ENCODE data around the gene CCL22. TPM values are rescaled to one million over a fixed set of nuclear protein-coding genes. Genes with fewer than 3 reads are reported as not detected.

CCL22 gene
- total RNA-seq, 1 donor from 2014 or later = not detected

GRCh38 chr16:57386381-57386951, 27.9 kb downstream of the CCL22 start:
- Mint-ChIP-seq H3K36me3 (ENCODE audit: low read depth, unreplicated experiment) (no peaks in the 10 kb centered on the region), H3K27me3 (ENCODE audit: unreplicated experiment) (peaks cover 9% of the 10 kb centered on the region), H3K4me1 (ENCODE audit: unreplicated experiment) (peaks cover 3% of the 10 kb centered on the region), H3K4me3 (ENCODE audit: unreplicated experiment) (no peak overlapping the region), H3K27ac (ENCODE audit: unreplicated experiment) (no peak overlapping the region), H3K9me3 (ENCODE audit: unreplicated experiment) (no peaks in the 10 kb centered on the region)
- TF ChIP-seq CTCF (IDR thresholded peaks at IDR 0.05; ENCODE audit: unreplicated experiment) = no peak
- no peak for DNase-seq (ENCODE audit: low spot score)

GRCh38 chr16:57387598-57388354, 29.2 kb downstream of the CCL22 start:
- no peak for TF ChIP-seq CTCF (IDR thresholded peaks at IDR 0.05; ENCODE audit: unreplicated experiment)
- H3K9me3 Mint-ChIP-seq (ENCODE audit: unreplicated experiment) = no peaks in the 10 kb centered on the region

GRCh38 chr16:57388359-57389086, 29.9 kb downstream of the CCL22 start:
- H3K9me3 Mint-ChIP-seq (ENCODE audit: unreplicated experiment) = no peaks in the 10 kb centered on the region
- H3K27ac Mint-ChIP-seq (ENCODE audit: unreplicated experiment) = no peak overlapping the region
- no peak for DNase-seq (ENCODE audit: low spot score)
- H3K36me3 Mint-ChIP-seq (ENCODE audit: low read depth, unreplicated experiment) = no peaks in the 10 kb centered on the region
- H3K27me3 Mint-ChIP-seq (ENCODE audit: unreplicated experiment) = peaks cover 12% of the 10 kb centered on the region
- no peak for TF ChIP-seq CTCF (IDR thresholded peaks at IDR 0.05; ENCODE audit: unreplicated experiment)
- H3K4me3 Mint-ChIP-seq (ENCODE audit: unreplicated experiment) = no peak overlapping the region
- peaks cover 3% of the 10 kb centered on the region for H3K4me1 Mint-ChIP-seq (ENCODE audit: unreplicated experiment)

More at GRCh38 chr16:57387598-57388354, 29.2 kb downstream of the CCL22 start:
- H3K27me3 Mint-ChIP-seq (ENCODE audit: unreplicated experiment) = peaks cover 12% of the 10 kb centered on the region
- no peaks in the 10 kb centered on the region for H3K36me3 Mint-ChIP-seq (ENCODE audit: low read depth, unreplicated experiment)
- no peak overlapping the region for H3K27ac Mint-ChIP-seq (ENCODE audit: unreplicated experiment)
- no peak for DNase-seq (ENCODE audit: low spot score)
- peaks cover 3% of the 10 kb centered on the region for H3K4me1 Mint-ChIP-seq (ENCODE audit: unreplicated experiment)
- H3K4me3 Mint-ChIP-seq (ENCODE audit: unreplicated experiment) = no peak overlapping the region

GRCh38 chr16:57389087-57389468, 30.5 kb downstream of the CCL22 start:
- peaks cover 12% of the 10 kb centered on the region for H3K27me3 Mint-ChIP-seq (ENCODE audit: unreplicated experiment)

More at GRCh38 chr16:57389087-57389468, 30.5 kb downstream of the CCL22 start:
- Mint-ChIP-seq H3K36me3 (ENCODE audit: low read depth, unreplicated experiment) (no peaks in the 10 kb centered on the region), H3K4me3 (ENCODE audit: unreplicated experiment) (no peak overlapping the region), H3K27ac (ENCODE audit: unreplicated experiment) (no peak overlapping the region), H3K4me1 (ENCODE audit: unreplicated experiment) (peaks cover 3% of the 10 kb centered on the region), H3K9me3 (ENCODE audit: unreplicated experiment) (no peaks in the 10 kb centered on the region)
- no peak for DNase-seq (ENCODE audit: low spot score)
- no peak for TF ChIP-seq CTCF (IDR thresholded peaks at IDR 0.05; ENCODE audit: unreplicated experiment)
